GM18861 (cell line): ENCODE measurements around the gene SMYD3.
"Not testable (repeated sequence)": the region's sequence is repeated elsewhere in the genome, so short reads cannot be mapped to it uniquely, and the experiment has no call there.

Experiments
- ATAC-seq: cut with Tn5 transposase; IDR thresholded peaks from one replicate; pipeline ENCODE4 v1.9.1; 2021; ENCODE audit not compliant: unreplicated experiment

The SMYD3 gene

DNA sequence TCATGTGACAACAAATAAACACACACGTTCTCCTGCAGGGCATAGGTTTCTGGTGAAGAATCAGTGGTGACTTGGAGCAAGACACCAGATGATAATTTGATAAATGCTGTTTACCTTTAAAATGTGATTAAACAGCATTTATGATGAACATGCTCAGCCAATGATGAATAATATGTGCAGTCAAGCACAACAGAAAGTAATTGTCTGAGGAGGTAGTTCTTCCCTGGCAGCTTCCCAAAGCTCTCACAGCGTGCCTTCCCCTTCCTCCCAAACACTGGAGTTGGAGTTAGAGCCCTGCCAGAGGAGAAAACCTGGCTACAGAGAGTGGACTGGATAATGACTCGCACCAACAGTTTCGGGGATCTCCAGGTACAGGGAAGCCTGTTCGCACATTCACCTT lies 463.5 kb downstream of the SMYD3 start:
- no peak for ATAC-seq

DNA sequence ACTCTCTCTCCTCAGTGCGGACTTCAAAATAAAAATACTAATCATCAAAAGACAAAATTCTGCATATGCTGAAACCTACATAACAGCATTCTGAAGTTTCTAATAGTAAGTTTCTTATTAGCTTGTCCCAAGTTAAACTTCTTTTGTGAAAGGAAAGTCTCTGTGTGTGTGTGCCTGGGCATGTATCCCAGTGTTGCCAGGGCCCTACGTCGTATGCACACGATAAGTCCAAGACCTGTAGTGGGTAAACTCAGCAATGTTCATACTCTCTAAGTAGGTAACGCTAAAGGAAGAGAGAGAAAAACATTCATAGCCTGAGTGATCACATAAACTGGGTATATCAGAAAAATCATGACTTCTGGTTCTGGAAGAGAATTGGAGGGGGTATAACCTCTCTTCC lies 465.7 kb downstream of the SMYD3 start:
- no peak for ATAC-seq

- no peak for ATAC-seq
Observed at GRCh38 chr1:246040200-246040890, 466.7 kb downstream of the SMYD3 start.

DNA sequence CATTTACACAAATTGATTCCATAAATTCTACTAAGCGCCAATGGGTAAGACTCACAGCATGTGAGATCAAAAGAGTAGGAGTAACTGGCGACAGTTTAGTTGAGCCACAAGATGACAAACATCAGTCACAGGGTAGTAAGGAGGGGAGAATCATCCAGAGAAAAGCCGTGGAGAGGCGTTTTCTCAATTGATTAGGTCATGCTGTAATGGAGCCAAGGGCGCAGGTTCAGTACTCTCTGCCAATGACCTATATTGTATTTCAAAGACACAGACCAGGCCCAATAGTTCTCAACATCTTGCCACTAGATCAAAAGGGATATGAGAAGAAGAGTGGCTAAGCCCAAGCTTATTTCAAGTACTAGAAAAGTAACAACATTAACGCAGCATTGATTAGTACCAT lies 467.5 kb downstream of the SMYD3 start:
- no peak for ATAC-seq

DNA sequence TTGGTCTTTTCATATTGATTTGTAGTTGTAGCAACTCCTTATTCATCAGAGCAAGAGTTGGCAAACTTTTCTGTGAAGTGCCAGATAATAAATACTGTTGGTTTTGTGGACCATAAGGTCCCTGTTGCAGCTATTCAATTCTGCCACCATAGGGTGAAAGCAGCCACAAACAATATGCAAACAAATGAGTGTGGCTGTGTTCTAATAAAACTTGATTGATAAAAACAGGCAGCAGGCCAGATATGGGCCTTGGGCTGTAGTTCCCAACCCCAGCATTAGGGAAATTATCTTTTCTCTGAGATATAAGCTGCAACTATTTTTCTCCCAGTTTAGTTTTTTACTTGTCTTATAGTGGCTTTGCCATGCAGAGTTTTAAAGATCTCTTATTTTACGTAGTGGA lies 469.2 kb downstream of the SMYD3 start:
- no peak for ATAC-seq

- no peak for ATAC-seq
Observed at GRCh38 chr1:246036175-246036574, 470.9 kb downstream of the SMYD3 start.

- no peak for ATAC-seq
Observed at GRCh38 chr1:246035060-246035541, 472.0 kb downstream of the SMYD3 start.

GRCh38 chr1:246034630-246035029 lies 472.4 kb downstream of the SMYD3 start:
- no peak for ATAC-seq

DNA sequence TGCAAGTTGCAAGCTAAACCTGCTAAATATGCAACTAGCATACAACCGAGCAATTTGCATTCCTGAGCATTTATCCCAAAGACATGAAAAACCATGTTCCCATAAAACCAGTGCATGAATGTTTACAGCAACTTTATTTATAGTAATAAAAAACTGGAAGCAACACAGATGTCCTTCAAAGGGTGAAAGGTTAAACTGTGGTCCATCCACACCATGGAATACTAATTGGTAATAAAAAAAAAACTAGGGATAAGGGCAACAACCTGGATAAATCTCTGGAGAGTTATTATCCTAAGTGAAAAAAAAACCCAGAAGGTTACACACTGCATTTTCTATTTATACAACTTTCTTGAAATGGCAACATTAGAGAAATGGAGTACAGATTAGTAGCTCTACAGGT lies 474.1 kb downstream of the SMYD3 start:
- no peak for ATAC-seq

GRCh38 chr1:246032031-246032551 lies 475.0 kb downstream of the SMYD3 start:
- ATAC-seq = no peak

GRCh38 chr1:246029616-246030015 lies 477.5 kb downstream of the SMYD3 start:
- ATAC-seq = no peak

DNA sequence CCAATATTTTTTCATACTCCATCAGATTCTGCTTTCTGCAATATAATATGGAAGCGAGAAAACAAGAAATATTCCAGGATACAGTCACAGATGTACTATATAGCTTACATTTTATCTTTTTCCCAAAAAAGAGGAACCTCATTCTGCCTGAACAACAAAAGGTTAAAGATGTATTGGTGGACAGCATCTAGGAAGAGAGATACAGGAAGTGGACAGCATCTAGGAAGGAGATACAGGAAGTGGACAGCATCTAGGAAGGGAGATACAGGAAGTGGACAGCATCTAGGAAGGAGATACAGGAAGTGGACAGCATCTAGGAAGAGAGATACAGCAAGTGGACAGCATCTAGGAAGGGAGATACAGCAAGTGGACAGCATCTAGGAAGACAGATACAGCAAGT lies 483.0 kb downstream of the SMYD3 start:
- ATAC-seq = not testable (repeated sequence)

- no peak for ATAC-seq
Observed at GRCh38 chr1:246020211-246020954, 486.7 kb downstream of the SMYD3 start.

- ATAC-seq = no peak
Observed at GRCh38 chr1:246018146-246018545, 488.9 kb downstream of the SMYD3 start.

DNA sequence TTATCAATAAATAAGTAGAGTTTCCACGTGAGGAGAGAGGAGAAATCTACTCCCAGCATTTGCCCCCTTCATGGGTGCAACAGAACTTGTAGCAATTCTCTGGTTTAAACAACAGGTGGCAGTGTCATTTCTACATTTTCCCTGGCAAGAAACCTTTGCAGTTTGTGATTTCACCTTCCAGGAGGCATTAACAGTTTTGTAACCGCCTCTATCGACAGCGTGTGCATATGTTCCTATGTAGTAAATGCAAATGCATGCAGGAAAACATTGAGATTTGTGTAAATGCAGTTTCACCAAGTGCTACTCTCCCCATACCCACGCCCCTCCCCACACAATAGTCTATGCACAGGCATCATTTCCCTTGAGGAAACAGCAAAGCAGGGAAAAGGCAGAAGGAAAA lies 494.7 kb downstream of the SMYD3 start:
- no peak for ATAC-seq

DNA sequence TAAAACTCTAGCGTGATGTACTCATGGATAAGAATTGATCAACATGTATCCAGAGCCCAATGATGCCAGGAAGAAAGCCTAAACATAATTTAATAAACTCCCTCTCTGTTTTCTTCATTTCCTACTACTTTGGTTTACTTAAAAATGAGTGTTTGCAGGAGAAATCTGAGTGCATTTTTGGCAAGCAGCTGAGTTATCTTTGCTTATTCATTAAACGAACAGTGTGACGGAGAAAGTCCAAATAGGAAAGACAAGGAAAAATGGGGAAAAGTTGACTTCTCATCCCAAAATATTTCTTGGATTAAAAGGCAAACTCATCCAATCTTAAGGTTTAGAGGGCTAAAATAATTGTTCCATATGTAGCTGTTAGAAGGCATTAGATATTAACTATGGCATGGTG lies 496.7 kb downstream of the SMYD3 start:
- ATAC-seq = no peak

DNA sequence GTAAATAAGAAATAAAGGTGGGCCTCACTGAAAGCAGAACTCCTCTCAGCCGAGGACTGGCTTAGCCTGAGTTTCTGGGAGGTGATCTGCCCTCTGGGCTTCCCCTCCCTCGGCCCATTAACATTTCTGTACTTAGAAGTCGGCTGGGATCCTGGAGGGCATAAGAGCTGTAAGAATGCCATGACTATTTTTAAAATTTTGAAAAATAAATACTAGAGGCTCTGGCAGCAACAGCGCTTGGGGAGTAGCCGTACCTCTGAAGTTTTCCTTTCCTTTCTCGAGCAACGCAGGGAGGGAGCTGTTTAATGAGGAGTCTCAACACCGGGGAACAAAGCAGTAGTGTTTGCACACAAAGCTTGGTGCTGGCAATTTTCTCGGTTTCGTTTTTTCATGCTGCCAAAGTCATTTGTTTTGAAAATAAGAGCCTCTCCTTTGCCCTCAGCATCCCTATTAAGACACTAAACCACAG lies 498.7 kb downstream of the SMYD3 start:
- no peak for ATAC-seq

- no peak for ATAC-seq
Observed at GRCh38 chr1:246005067-246005466, 502.0 kb downstream of the SMYD3 start.

GRCh38 chr1:246004301-246004700 lies 502.8 kb downstream of the SMYD3 start:
- ATAC-seq = no peak

- ATAC-seq = no peak
Observed at GRCh38 chr1:246003442-246003730, 503.7 kb downstream of the SMYD3 start.

- ATAC-seq = peak; percentile 61
Observed at GRCh38 chr1:246002725-246003441, 504.2 kb downstream of the SMYD3 start.

DNA sequence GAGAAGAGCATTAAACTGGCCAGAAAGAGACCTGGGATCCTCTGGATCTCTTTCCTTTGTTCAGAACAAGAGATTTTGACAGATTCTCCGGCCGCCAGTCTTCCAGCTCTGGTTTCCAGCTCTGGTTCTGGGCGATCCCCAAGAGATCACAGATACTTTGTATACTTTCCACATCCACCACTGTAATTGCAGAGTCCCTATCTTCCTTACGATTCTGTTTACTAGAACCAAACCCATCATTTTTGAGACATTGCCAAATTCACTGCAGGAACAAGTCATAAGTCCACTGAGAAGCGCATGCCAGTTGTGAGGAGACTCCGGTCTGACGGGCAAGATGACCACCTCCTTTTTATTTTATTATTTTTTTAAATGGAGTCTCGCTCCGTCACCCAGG lies 505.2 kb downstream of the SMYD3 start:
- ATAC-seq = no peak
